Nephron progenitor cell (in vitro differentiated cells): ENCODE measurements around the gene STOM.

Experiments used
- DNase-seq: peaks from one replicate; pipeline ENCODE4 v3.0.0; 2021
- H3K27ac Mint-ChIP-seq: 2 replicates; pipeline ENCODE4 v1.8.0; 2021; ENCODE audit warnings: mild to moderate bottlenecking, moderate library complexity, mixed read lengths
- H3K27me3 Mint-ChIP-seq: 2 replicates; pipeline ENCODE4 v1.8.0; 2021; ENCODE audit warnings: mild to moderate bottlenecking, low read depth, mixed read lengths; ENCODE audit not compliant: poor library complexity
- H3K36me3 Mint-ChIP-seq: 2 replicates; pipeline ENCODE4 v1.8.0; 2021; ENCODE audit warnings: low read depth, mixed read lengths
- H3K4me1 Mint-ChIP-seq: 2 replicates; pipeline ENCODE4 v1.8.0; 2021; ENCODE audit warnings: mixed read lengths
- H3K4me3 Mint-ChIP-seq: 2 replicates; pipeline ENCODE4 v1.8.0; 2021; ENCODE audit warnings: mild to moderate bottlenecking, moderate library complexity, mixed read lengths
- H3K9me3 Mint-ChIP-seq: 2 replicates; pipeline ENCODE4 v1.8.0; 2021; ENCODE audit warnings: mild to moderate bottlenecking, moderate library complexity, mixed read lengths
- TF ChIP-seq, protein P1 (sequence below): fragments of 200-600 bp; sonication (generic); IDR thresholded peaks from 2 replicates; pipeline ENCODE4 v1.5.0; 2021; ENCODE audit warnings: antibody characterized with exemption

Gene STOM, protein sequence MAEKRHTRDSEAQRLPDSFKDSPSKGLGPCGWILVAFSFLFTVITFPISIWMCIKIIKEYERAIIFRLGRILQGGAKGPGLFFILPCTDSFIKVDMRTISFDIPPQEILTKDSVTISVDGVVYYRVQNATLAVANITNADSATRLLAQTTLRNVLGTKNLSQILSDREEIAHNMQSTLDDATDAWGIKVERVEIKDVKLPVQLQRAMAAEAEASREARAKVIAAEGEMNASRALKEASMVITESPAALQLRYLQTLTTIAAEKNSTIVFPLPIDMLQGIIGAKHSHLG

DNA sequence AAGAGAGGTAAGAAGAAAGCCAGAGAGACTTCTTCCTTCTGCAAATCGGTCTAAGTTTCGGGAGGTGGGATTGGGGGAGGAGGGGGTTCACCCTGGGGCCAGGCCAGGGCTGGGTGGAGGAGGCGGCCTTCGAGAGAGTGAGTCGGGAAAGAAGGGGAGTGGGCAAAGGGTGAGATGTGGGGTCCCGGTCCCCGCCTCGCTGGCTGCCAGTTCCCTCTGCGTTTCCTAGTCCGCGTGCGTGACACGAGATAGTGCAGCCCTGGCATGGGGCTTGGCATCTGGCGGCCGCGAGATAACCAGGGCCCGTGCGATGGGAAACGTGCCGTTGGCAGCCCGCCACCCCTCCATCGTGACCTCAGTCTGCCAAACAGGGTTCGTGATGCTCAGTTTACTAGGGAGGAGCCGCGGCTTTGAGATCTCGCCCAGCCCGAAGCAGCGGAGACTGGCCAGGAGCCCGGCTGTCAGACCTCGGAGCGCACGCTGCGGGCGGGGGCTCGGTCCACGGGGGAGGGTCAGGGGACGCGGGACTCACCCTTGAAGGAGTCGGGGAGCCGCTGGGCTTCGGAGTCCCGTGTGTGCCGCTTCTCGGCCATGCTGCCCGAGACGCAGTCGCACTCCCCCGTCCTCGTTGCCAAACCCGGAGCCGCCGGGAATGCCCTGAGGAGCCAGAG, at the start of gene STOM:
Gene STOM (minus strand): TSS at position 656 of the 671 bp plus-strand sequence. CDS start 63 bp downstream, at position 593.
- no peak for DNase-seq
- Mint-ChIP-seq H3K36me3 (peaks cover 4% of the 10 kb centered on the region), H3K27me3 (peaks cover 36% of the 10 kb centered on the region), H3K4me3 (peak within 1 kb of the TSS; percentile 81), H3K9me3 (peaks cover 5% of the 10 kb centered on the region), H3K27ac (no peak within 1 kb of the TSS), H3K4me1 (peaks cover 21% of the 10 kb centered on the region)
- TF ChIP-seq, protein P1, sequence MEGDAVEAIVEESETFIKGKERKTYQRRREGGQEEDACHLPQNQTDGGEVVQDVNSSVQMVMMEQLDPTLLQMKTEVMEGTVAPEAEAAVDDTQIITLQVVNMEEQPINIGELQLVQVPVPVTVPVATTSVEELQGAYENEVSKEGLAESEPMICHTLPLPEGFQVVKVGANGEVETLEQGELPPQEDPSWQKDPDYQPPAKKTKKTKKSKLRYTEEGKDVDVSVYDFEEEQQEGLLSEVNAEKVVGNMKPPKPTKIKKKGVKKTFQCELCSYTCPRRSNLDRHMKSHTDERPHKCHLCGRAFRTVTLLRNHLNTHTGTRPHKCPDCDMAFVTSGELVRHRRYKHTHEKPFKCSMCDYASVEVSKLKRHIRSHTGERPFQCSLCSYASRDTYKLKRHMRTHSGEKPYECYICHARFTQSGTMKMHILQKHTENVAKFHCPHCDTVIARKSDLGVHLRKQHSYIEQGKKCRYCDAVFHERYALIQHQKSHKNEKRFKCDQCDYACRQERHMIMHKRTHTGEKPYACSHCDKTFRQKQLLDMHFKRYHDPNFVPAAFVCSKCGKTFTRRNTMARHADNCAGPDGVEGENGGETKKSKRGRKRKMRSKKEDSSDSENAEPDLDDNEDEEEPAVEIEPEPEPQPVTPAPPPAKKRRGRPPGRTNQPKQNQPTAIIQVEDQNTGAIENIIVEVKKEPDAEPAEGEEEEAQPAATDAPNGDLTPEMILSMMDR: no peak

DNA sequence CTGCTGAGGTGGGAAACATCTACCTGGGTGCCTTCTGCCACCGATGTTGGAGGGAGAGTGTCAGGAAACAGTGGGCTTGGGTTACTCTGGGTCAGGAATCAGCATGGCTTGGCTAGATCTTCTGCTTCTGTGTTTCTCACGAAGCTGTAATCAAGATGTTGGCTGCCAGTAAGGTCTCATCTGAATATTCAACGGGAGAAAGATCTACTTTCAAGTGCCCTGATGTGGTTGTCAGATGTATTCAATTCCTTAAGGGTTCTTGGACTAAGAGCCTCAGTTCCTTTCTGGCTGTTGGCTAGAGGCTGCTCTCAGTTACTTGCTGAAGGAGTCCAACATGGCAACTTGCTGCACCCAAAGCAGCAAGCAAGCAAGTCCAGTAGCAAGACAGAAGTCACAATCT, 41.9 kb upstream of the STOM start:
- TF ChIP-seq, protein P1: no peak
- no peaks in the 10 kb centered on the region for H3K4me1 Mint-ChIP-seq

DNA sequence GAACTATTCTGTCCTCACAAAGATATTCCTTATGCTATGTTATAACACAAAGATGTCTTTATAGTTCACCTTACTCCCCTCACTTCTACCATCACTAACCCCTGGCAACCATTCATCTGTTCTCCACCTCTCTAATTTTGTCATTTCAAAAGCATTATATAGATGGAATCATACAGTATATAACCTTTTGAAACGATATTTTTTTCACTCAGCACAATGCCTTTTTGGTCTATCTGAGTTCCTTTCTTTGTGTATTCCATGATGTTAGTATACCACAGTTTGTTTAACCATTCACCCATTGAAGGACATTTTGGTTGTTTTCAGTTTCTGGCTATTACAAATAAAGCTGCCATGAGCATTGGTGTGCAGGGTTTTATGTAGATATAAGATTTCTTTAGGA, 35.8 kb upstream of the STOM start:
- TF ChIP-seq, protein P1: no peak
- Mint-ChIP-seq H3K9me3 (peaks cover 37% of the 10 kb centered on the region), H3K27me3 (peaks cover 36% of the 10 kb centered on the region), H3K4me3 (no peak overlapping the region), H3K36me3 (no peaks in the 10 kb centered on the region), H3K27ac (no peak overlapping the region), H3K4me1 (no peaks in the 10 kb centered on the region)
- DNase-seq: no peak

More for the DNA sequence above, 41.9 kb upstream of the STOM start:
- Mint-ChIP-seq H3K4me3 (no peak overlapping the region), H3K27ac (no peak overlapping the region), H3K36me3 (no peaks in the 10 kb centered on the region), H3K27me3 (peaks cover 22% of the 10 kb centered on the region), H3K9me3 (peaks cover 4% of the 10 kb centered on the region)
- DNase-seq: no peak

DNA sequence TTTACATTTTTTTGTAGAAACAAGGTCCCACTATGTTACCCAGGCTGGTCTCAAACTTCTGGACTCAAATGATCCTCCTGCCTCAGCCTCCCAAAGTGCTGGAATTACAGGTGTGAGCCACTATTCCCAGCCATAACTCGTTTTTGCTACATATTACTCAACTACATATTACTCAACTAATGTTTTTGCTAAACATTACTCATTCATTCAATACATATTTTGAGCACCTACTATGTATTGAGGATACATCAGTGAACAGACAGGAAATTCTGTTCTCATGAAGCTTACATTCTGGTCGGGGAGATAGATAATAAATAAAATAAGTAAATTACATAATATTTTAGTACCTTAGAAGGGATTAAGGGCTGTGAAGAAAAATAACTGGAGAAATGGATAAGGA, 34.9 kb upstream of the STOM start:
- H3K27me3 Mint-ChIP-seq: peaks cover 33% of the 10 kb centered on the region
- no peak overlapping the region for H3K27ac Mint-ChIP-seq

DNA sequence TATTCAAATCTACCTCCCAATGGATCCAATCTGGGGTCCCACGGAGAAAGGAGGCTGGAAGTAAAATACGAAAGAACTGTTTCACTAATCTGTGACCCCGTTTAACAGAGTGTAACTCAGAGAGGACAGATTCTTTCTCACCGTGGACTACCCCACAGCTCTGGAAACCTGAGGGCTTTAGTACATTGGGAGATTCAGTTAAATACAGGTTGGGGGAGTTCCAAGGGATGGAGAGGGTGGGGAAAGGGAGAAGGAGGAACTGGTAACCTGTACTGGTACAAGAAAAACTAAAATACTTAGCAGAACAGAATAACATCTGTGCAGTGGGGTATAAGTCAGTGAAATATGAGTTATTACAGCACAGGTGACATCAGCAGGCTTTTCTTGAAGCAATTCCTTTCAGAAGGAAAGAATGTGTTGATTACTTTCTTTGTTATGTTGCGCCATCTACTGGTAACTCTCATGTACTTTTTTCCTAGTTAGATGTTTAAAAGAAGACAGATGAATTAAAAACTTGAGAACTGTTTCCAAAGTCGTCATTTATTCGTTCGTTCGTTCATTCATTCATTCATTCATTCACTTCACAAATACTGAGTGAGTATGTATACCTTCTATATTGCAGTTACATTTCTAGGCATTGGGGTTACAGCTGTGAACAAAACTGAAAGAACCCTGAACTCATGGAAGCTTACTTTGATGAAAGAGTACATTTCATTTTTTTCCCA, 30.0 kb upstream of the STOM start:
- TF ChIP-seq, protein P1: peak; percentile 70
- Mint-ChIP-seq H3K36me3 (no peaks in the 10 kb centered on the region), H3K27ac (no peak overlapping the region), H3K4me1 (no peaks in the 10 kb centered on the region), H3K9me3 (peaks cover 32% of the 10 kb centered on the region), H3K4me3 (no peak overlapping the region), H3K27me3 (peaks cover 23% of the 10 kb centered on the region)
- peak; percentile 12 for DNase-seq

More for the DNA sequence above, 34.9 kb upstream of the STOM start:
- no peak for DNase-seq
- TF ChIP-seq, protein P1: no peak
- no peak overlapping the region for H3K4me3 Mint-ChIP-seq
- H3K9me3 Mint-ChIP-seq: peaks cover 37% of the 10 kb centered on the region
- no peaks in the 10 kb centered on the region for H3K4me1 Mint-ChIP-seq
- H3K36me3 Mint-ChIP-seq: no peaks in the 10 kb centered on the region
